ENCODE measurements around the gene SMAD7. TPM values are rescaled to one million over a fixed set of nuclear protein-coding genes. Genes with fewer than 3 reads are reported as not detected.

SMAD7 gene
- total and polyA plus RNA-seq, 10 of the 15 experiments (the other 5 are each of a cell fraction or from before 2014, with no cell fraction given) = 1.3 to 22.5 (median 8.0) TPM

DNA sequence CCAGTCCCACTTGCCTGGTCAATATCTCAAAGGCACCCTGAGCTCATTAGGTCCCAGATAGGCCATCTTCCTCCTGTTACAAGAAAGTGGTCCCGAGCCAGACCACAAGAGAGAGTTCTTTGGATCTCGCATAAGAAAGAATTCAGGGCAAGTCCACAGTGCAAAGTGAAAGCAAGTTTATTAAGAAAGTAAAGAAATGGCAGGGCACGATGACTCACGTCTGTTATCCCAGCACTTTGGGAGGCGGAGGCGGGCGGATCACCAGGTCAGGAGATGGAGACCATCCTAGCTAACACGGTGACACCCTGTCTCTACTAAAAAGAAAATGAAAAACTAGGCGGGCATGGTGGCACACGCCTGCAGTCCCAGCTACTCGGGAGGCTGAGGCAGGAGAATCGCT, 10.8 kb upstream of the SMAD7 start:
- Histone ChIP-seq H3K4me1 (ENCODE audit: control insufficient read depth, insufficient read depth, low read length) (no peaks in the 10 kb centered on the region), H3K36me3 (ENCODE audit: control insufficient read depth in 2 of 2, insufficient read depth in 2 of 2, low read length in 1 of 2) (no peaks in the 10 kb centered on the region), H3K27ac (ENCODE audit: control insufficient read depth, insufficient read depth) (no peak overlapping the region), H3K9ac (ENCODE audit: control insufficient read depth, insufficient read depth, low read length) (no peak overlapping the region), H3K4me3 (no peak overlapping the region), H3K9me3 (replicated peaks; ENCODE audit: control insufficient read depth, insufficient read depth, low read length) (no peaks in the 10 kb centered on the region), H3K27me3 (replicated peaks in 1 of 2; ENCODE audit: control insufficient read depth in 2 of 2, insufficient read depth in 2 of 2, low read length in 1 of 2) (peaks cover 0 to 3% of the 10 kb centered on the region in 2 experiments; a peak in 1 of 4 replicates), H3K4me2 (ENCODE audit: control insufficient read depth, insufficient read depth) (no peak overlapping the region), H2AFZ (ENCODE audit: control insufficient read depth, low read depth, low read length) (no peak overlapping the region), H3K79me2 (ENCODE audit: control insufficient read depth, insufficient read depth, low read length) (no peaks in the 10 kb centered on the region), H4K20me1 (ENCODE audit: control insufficient read depth, insufficient read depth) (no peaks in the 10 kb centered on the region)
- SMC1A ChIA-PET (ENCODE audit: uncharacterized antibody, unreplicated experiment) = interaction anchor here (1.0 kb wide), 1 partner anchor 249 kb away, joined by 3 read pairs; no protein-coding TSS in a partner anchor
- FAIRE-seq = no peak
- in situ Hi-C loops (cut with MboI) = no loop called here
- no TSS peak for BruUV-seq (replicated peaks)
- whole genome bisulfite sequencing (ENCODE audit: insufficient coverage, insufficient replicate concordance, low lambda C conversion rate, missing lambda C conversion rate) = 78% methylated on average over 12 of the region's 12 CpGs
- POLR2A ChIA-PET = no interaction called here
- RAD21 ChIA-PET (ENCODE audit: unreplicated experiment) = interaction anchor here (0.7 kb wide), 2 partner anchors 200 to 226 kb away, joined by 3 read pairs; no protein-coding TSS in a partner anchor
- intact Hi-C loops (cut with micrococcal nuclease; ENCODE audit: unreplicated experiment) = no loop called here
- TF ChIP-seq GATAD2B (conservative IDR thresholded peaks at IDR 0.05; ENCODE audit: low read depth) (no peak), SP1 (IDR thresholded peaks at IDR 0.05; ENCODE audit: low read depth, low read length) (no peak), PAX8 (IDR thresholded peaks at IDR 0.05) (no peak)
- TF ChIP-seq, protein P1, sequence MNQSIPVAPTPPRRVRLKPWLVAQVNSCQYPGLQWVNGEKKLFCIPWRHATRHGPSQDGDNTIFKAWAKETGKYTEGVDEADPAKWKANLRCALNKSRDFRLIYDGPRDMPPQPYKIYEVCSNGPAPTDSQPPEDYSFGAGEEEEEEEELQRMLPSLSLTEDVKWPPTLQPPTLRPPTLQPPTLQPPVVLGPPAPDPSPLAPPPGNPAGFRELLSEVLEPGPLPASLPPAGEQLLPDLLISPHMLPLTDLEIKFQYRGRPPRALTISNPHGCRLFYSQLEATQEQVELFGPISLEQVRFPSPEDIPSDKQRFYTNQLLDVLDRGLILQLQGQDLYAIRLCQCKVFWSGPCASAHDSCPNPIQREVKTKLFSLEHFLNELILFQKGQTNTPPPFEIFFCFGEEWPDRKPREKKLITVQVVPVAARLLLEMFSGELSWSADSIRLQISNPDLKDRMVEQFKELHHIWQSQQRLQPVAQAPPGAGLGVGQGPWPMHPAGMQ (IDR thresholded peaks at IDR 0.05; ENCODE audit: borderline replicate concordance) = no peak
- no peak for ATAC-seq
- DNase-seq (ENCODE audit: low read depth, low spot score) = no peak
- CTCF ChIA-PET = no interaction called here
